Ecto neural progenitor cell (in vitro differentiated cells): ENCODE data around the gene OVOL1.

Experiments
- DNase-seq: peaks from one replicate; pipeline ENCODE4 v3.0.0-alpha.2; 2018; ENCODE audit warnings: low spot score

Gene OVOL1

DNA sequence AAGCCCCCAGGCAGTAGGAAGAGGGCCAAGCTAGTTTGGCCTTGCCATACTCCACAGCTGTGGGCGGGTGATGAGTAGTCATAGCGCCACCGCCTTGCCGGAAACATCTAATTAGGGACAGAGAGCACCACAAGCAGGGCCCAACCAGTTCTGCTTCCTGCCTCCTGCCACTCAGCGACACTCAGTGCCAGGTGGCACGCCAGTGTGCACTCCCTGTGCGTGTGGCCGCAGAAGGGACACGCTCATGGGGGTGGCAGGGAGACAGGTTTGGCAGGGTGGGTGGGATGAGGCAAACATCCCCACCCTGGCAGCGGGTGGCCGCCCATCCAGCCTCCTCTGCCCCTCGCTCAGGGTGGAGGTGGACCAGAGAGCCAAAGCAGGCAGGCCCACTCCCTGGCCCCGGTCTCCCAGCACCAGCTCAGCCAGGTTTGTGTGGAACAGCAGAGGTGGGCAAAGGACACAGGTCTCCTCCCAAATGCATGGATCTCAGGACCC, 4.9 kb downstream of the OVOL1 start:
- DNase-seq = peak; percentile 42

- no peak for DNase-seq
These were observed 5.6 kb downstream of the OVOL1 start for GRCh38 chr11:65792456-65792855.

DNA sequence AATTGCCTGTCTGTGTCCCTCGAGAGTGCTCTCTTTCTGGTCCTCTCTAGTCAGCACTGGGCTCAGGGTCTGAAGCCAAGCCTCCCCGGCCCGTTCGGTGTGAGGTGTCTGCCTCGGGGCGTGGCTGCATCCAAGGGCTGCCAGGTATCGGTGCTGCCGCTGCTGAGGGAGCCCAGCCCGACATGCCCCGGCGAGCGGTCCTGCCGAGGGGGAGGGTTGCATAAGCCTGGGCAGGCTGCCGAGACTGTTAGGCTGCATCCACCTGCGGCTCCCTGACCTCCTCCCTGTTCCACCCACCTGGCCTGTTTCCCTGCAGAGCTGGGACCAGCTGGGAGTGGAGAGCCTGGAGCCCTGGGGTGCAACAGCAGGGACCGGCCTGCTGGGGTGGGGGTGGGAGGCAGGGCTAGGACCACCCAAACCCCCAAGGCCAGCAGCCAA, 6.3 kb downstream of the OVOL1 start:
- DNase-seq = peak; percentile 47

DNA sequence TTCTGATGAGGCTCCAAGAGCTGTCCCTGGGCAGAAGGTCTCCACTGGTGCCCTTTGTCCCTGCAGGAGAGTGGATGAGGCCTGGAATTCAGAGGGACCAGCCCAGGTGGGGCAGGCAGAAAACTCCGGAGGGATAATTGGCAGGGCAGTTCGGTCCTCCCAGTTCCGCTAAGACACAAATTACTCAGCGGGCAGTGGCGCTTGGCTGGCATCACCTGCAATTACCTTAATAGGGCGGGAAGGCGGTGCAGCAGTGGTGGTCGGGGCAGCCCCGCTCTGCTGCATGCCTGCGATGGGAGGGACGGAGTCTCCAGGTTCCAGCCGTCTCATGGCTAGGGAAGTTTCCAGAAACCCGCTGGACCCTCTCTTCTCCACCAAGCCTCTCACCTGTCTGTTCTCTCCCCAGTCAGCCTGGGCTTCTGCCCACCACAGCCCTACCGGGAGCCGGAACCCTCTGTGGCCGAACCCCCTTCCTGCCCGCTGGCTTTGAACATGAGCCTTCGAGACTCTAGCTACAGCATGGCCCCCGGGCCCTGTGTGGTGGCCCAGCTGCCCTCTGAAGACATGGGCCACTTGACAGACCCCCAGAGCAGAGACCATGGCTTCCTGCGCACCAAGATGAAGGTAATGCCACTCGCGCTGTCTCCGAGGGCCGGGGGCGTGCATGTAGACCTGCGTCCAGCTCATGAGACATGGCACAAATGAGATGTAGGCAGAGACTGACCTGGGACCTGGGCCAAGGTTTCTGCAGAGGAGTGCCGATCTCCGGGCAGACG, 7.0 kb downstream of the OVOL1 start:
- peak; percentile 41 for DNase-seq

- peak; percentile 41 for DNase-seq
These were observed 8.0 kb downstream of the OVOL1 start for GRCh38 chr11:65794570-65795510.

DNA sequence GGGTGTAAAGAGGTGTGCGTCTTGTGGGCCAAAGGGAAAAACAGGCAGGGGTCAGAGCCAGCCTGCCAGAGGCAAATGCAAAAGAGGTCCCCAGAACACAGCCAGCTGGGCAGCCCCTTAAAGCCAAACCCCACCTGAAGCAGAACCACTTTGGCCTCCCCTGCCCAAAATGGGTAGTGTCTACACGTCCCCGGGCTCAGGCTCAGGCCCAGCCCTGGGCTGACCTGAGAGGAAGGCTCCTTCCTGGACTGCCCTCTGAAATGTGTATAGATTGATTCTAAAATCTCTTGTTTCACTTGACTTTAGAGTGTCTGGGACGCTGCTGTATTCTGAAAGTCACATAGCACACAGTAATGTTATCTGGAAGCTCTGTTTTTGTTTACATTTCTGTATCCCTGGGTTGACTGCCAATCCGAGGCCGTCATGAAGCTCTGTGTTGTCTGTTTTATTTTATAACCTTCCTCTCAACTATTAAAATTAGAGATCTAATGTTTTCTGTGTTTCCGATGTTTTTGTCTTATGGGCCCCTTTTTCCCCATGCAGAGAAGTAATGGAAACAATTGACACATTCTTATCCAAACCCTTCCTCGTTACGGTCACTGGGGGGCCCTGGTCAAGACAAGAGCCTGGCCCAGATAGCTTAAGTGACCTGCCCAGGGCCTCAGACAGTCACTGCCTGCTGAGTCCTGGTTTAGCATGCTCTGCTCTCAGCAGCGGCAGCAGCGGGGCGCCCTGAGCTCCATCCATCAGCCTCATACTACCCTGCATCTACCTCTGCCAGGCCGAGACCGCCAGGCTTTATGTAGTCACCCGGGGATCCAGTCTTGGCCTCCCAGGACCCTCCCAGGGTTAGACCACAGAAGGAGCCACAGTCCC, 10.1 kb downstream of the OVOL1 start:
- peak; percentile 61 for DNase-seq

DNA sequence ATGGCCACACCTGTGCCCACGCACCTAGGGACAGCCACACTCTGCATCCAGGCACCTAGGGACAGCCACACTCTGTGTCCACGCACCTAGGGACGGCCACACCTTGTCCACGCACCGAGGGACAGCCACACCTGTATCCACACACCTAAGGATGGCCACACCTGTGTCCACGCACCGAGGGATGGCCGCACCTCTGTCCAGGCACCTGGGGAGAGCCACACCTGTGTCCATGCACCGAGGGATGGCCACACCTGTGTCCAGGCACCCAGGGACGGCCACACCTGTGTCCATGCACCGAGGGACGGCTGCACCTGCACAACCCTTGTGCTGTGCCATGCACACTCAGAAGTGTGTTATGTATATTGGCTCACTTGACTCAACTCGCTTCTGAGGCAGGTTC, 10.8 kb downstream of the OVOL1 start:
- no peak for DNase-seq

DNA sequence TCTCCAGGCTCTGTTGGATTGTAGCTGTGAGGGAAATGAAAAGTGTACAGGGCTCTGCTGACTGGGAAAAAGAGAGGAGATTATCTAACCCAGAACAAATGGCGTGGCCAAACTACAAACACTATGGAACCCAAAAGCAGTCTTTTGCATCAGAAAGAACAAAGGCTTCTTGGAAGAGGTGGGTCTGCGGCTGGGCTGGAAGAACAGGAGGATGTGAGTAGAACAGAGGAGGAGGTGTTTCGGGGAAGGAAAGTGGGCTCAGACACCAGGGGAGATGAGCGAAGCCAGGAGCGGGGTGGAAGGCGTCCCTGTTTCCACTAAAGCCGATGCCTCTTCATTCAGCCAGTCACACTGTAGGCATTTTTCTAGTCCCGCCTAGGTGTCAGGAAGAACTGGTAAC, 12.0 kb downstream of the OVOL1 start:
- no peak for DNase-seq

DNA sequence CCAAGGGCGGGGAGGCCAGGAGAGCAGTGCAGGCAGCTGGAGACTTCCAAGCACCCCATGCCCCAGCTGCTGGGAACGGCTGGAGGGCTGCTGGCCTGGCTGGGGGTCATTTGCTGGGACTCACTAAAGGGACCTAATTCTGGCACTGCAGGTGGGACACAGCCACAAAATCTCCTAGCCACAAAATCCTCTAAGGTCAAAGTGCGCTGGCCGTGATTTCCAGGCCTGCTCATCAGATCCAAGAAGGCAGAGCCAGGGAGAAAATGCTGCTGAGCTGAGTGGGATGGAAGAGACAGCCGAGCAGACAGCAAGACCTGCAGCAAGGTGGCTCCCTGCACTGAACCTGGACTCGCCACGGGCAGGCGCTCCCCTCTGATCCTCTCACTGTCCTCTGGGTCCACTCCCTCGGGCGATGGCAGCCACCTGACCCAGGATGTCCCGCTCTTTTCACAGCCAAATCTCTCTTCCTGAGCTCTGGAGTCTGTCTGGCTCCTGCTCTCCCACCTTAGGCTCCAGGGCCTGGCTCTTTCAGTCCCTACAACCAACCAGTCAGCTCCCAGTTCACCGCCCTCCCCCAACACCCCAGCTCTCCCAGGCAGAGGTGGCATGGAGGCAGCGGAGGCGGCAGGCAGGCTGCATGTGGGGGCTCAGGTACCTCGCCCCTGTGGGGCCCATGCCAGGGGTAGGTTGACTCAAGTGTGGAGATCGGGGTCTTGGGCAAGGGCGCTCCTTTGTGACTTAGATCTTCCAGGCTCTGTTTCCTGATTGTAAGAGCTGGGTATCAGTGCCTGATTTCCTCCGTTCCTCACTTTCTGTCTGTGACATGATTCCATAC, 14.5 kb downstream of the OVOL1 start:
- DNase-seq = peak; percentile 45

DNA sequence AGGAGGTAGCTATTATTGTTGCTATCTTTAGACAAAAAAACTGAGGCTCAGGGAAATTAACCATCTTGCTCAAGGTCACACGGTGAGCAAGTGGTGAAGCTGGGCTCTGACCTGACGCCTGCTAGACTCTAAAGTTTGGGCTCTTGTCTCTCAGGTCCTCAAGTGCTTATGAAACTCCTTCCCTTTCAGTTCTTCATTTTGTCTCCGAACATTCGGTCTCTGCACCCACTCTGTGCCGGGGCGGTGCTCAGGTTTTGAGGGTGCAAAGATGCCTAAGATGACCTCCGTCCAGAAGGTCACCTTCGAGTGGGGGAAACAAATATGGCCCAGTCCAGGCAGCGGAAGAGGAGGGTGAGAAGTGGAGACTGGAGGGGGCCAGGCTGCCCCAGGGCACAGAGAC, 16.0 kb downstream of the OVOL1 start:
- no peak for DNase-seq

DNA sequence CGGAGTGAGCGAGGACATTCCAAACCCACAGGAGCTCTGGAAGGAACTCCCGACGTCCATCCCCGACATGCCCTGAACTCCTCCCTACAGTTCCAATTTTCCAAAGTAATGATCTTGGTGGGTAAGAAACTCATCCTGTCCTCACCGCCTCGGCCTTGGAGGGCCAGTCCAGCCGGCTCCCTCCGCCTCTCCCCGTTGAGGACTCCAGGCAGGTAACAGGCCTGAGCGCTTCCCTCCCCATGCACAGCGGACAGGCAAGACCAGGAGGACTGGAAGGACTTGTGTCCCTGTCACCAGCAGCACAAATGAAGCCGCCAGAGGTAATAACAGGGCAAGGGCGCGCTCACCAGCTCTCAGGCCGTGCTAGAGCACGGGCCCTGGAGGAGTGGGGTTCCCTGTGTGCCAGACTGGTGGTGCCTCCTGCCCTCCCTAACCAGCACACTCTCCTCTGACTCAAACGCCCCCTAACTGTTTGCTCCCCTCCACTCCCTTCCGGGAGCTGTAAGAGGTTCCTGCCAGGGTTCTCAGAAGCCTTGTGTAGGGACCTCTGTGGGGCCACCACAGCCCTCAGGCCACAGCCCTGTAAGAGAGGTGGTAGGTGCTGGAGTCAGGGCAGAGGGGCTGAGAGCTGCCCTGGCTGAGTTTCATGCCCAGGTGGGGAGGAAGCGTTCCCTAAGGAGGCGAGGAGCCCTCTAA, 17.1 kb downstream of the OVOL1 start:
- DNase-seq = no peak

DNA sequence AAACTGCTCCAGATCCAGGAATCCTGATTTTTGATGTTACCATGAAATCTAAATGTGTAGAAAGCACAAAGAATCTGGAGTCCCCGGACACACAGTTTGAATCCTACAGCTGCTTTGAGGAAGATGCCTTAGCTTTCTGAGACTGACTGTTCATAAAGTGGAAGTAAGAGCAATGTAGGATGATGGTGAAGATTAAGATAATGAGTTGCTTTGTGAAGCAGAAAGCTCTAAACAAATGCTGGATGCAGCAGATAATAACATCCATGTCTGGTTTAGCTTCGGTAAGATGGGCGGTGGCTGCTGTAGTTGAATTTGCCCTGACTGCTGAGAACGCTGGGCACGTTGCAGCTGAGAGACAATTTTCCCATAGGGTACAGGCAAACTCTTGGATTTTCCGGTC, 20.1 kb downstream of the OVOL1 start:
- no peak for DNase-seq

- no peak for DNase-seq
These were observed 22.0 kb downstream of the OVOL1 start for GRCh38 chr11:65808744-65809341.

DNA sequence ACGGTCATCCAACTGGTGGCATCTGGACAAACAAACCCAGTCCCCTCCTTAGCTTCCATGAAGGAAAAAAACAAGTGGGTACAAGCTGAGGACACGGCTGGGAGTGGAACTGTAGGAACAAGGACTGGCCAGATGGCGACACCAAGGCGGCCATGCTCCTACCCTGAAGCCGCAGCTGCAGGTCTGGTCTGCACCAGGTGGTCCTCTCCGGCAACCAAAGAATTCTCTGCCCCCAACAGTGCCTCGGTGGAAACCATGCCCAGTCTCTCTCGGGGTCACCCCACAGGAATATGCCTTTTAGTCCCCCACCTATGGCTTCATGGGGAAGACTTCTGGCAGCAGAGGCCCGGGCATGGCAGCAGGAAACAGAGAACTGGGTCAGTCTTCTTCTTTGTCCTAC, 22.6 kb downstream of the OVOL1 start:
- DNase-seq = no peak

GRCh38 chr11:65810046-65810868, 23.4 kb downstream of the OVOL1 start:
- DNase-seq = no peak

- DNase-seq = no peak
These were observed 25.1 kb downstream of the OVOL1 start for GRCh38 chr11:65811764-65812475.

- no peak for DNase-seq
These were observed 27.5 kb downstream of the OVOL1 start for GRCh38 chr11:65814131-65814985.
